Endothelial cell of umbilical vein (primary cell): ENCODE measurements around the gene RANBP3.

Experiments
- CTCF ChIP-seq, 2 donors: IDR thresholded peaks; 1 replicate in 1 of 2; 2 replicates in 1 of 2; pipeline ENCODE4 v1.5.1; 2011; ENCODE audit warnings: low read length in 2 of 2, mild to moderate bottlenecking in 2 of 2, moderate library complexity in 2 of 2, control low read depth in 1 of 2, inconsistent platforms in 1 of 2, low read depth in 1 of 2; ENCODE audit not compliant: insufficient read depth in 1 of 2; ENCODE audit errors: extremely low read depth in 1 of 2
- POLR2AphosphoS5 ChIP-seq: IDR thresholded peaks from 2 replicates; pipeline ENCODE4 v1.6.1; 2012; ENCODE audit warnings: low read depth, mild to moderate bottlenecking, control low read depth, low read length, moderate library complexity; ENCODE audit not compliant: insufficient read depth

- TF ChIP-seq CTCF (IDR thresholded peaks at IDR 0.05; ENCODE audit: extremely low read depth in 1 of 2, insufficient read depth in 1 of 2, low read depth in 1 of 2, low read length in 2 of 2) (no peak), POLR2AphosphoS5 (no peak)
Observed at GRCh38 chr19:5934774-5935472, 43.0 kb downstream of the RANBP3 start.
